Fibroblast of lung (primary cell): ENCODE measurements around the gene PAM16. TPM values are rescaled to one million over a fixed set of nuclear protein-coding genes. Genes with fewer than 3 reads are reported as not detected.

Experiments
- DNase-seq, 2 donors: peaks; one replicate each; pipeline versions ENCODE4 v3.0.0 to v3.0.0-alpha.2; 2010; ENCODE audit warnings: low read depth in 2 of 2
- H2AFZ ChIP-seq: 2 replicates; pipeline ENCODE4 v1.5.1; 2012; ENCODE audit warnings: low read length, control low read depth, inconsistent platforms
- H3K27ac ChIP-seq: 2 replicates; pipeline ENCODE4 v1.5.1; 2011; ENCODE audit warnings: low read length, control low read depth; ENCODE audit not compliant: insufficient read depth
- H3K27me3 ChIP-seq: 2 replicates; pipeline ENCODE4 v1.5.1; 2011; ENCODE audit warnings: mild to moderate bottlenecking, low read length; ENCODE audit not compliant: control insufficient read depth, insufficient read depth
- H3K36me3 ChIP-seq: 2 replicates; pipeline ENCODE4 v1.5.1; 2011; ENCODE audit warnings: low read length; ENCODE audit not compliant: control insufficient read depth, insufficient read depth
- H3K4me1 ChIP-seq: 2 replicates; pipeline ENCODE4 v1.5.1; 2011; ENCODE audit warnings: low read length; ENCODE audit not compliant: control insufficient read depth, insufficient read depth; ENCODE audit errors: extremely low read depth
- H3K4me2 ChIP-seq: 2 replicates; pipeline ENCODE4 v1.5.1; 2011; ENCODE audit warnings: low read length, control low read depth; ENCODE audit not compliant: insufficient read depth; ENCODE audit errors: extremely low read depth
- H3K4me3 ChIP-seq, 4 experiments: fragments of 200-600 bp in 1 of 4; sonication (generic) in 1 of 4; replicated peaks in 1 of 4; 2 replicates each; pipeline ENCODE4 v1.5.1; 2011 to 2016; ENCODE audit warnings: low read length in 4 of 4, low read depth in 3 of 4, mild to moderate bottlenecking in 3 of 4, control low read depth in 2 of 4, inconsistent platforms in 1 of 4, mixed read lengths in 1 of 4; ENCODE audit not compliant: insufficient read depth in 1 of 4; ENCODE audit errors: control extremely low read depth in 1 of 4
- H3K79me2 ChIP-seq: 2 replicates; pipeline ENCODE4 v1.5.1; 2012; ENCODE audit warnings: mild to moderate bottlenecking, low read length, inconsistent platforms; ENCODE audit not compliant: control insufficient read depth, insufficient read depth
- H3K9ac ChIP-seq: 2 replicates; pipeline ENCODE4 v1.5.1; 2011; ENCODE audit warnings: mild to moderate bottlenecking, low read length, control low read depth; ENCODE audit not compliant: insufficient read depth
- H3K9me3 ChIP-seq: 2 replicates; pipeline ENCODE4 v1.5.1; 2012; ENCODE audit warnings: low read depth, low read length; ENCODE audit not compliant: control insufficient read depth, insufficient read depth
- H4K20me1 ChIP-seq: 2 replicates; pipeline ENCODE4 v1.5.1; 2011; ENCODE audit warnings: low read length; ENCODE audit not compliant: control insufficient read depth, insufficient read depth; ENCODE audit errors: extremely low read depth
- CTCF ChIP-seq, 2 donors: IDR thresholded peaks in 1 of 2; conservative IDR thresholded peaks in 1 of 2; 1 replicate in 1 of 2; 2 replicates in 1 of 2; pipeline ENCODE4 v1.5.1; 2011 to 2012; ENCODE audit warnings: low read length in 2 of 2, control low read depth in 1 of 2, inconsistent platforms in 1 of 2, low read depth in 1 of 2, mild to moderate bottlenecking in 1 of 2
- EZH2 ChIP-seq: IDR thresholded peaks from 2 replicates; pipeline ENCODE4 v1.5.1; 2012; ENCODE audit warnings: low read length, control low read depth, mild to moderate bottlenecking; ENCODE audit errors: missing control alignments
- polyA plus RNA-seq, 2 donors: library from polyadenylated mRNA; depleted of rRNA in 1 of 2; stranded (reverse) in 1 of 2; unstranded in 1 of 2; fragments of >200 nt; gene quantifications; 2 replicates each; pipeline ENCODE4 v1.2.1, GENCODE V29; 2011 to 2012; ENCODE audit warnings: missing spikeins in 1 of 2
- total RNA-seq: library from RNA; depleted of rRNA; stranded (reverse); fragments of >200 nt; gene quantifications from 2 replicates; pipeline ENCODE4 v1.2.1, GENCODE V29; 2014

PAM16 gene
- total and polyA plus RNA-seq, 2 donors (not counting 1 experiment from before 2014, with no cell fraction given), result 14.8 to 34.3 TPM

GRCh38 chr16:4332623-4333307 is 18.4 kb downstream of the PAM16 start:
- DNase-seq, result no peak
- Histone ChIP-seq H3K4me2 (no peak overlapping the region), H3K9ac (no peak overlapping the region), H3K79me2 (peaks cover 50% of the 10 kb centered on the region), H4K20me1 (no peaks in the 10 kb centered on the region), H3K9me3 (no peaks in the 10 kb centered on the region), H3K27ac (no peak overlapping the region), H3K36me3 (peaks cover 27% of the 10 kb centered on the region), H3K4me1 (peaks cover 15% of the 10 kb centered on the region), H3K4me3 (no peak overlapping the region), H2AFZ (no peak overlapping the region), H3K27me3 (no peaks in the 10 kb centered on the region)
- TF ChIP-seq CTCF (conservative IDR thresholded peaks at IDR 0.05 in 1 of 2, IDR thresholded peaks at IDR 0.05 in 1 of 2; ENCODE audit: low read depth in 1 of 2, low read length in 2 of 2) (no peak), EZH2 (no peak)

DNA sequence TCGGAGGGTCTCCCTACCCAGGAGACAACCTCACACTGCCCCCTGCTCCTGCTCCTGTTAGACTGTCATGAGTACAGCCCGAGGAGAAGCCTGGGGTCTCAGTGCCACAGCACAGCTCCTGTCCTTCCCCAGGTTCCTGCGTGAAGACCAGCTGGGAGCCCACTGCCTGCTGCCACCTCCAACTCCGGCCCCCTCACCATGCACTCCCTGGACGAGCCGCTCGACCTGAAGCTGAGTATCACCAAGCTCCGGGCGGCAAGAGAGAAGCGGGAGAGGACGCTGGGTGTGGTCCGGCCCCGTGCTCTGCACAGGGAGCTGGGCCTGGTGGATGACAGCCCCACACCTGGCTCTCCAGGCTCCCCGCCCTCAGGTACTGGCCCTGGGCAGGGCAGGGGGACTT is 19.0 kb downstream of the PAM16 start:
- Histone ChIP-seq H2AFZ (no peak overlapping the region), H3K4me2 (no peak overlapping the region), H4K20me1 (no peaks in the 10 kb centered on the region), H3K36me3 (peaks cover 20% of the 10 kb centered on the region), H3K27ac (no peak overlapping the region), H3K4me3 (no peak overlapping the region), H3K79me2 (peaks cover 53% of the 10 kb centered on the region), H3K27me3 (no peaks in the 10 kb centered on the region), H3K4me1 (peaks cover 18% of the 10 kb centered on the region), H3K9me3 (no peaks in the 10 kb centered on the region), H3K9ac (no peak overlapping the region)
- TF ChIP-seq CTCF (conservative IDR thresholded peaks at IDR 0.05 in 1 of 2, IDR thresholded peaks at IDR 0.05 in 1 of 2; ENCODE audit: low read depth in 1 of 2, low read length in 2 of 2) (no peak), EZH2 (no peak)
- no peak for DNase-seq

DNA sequence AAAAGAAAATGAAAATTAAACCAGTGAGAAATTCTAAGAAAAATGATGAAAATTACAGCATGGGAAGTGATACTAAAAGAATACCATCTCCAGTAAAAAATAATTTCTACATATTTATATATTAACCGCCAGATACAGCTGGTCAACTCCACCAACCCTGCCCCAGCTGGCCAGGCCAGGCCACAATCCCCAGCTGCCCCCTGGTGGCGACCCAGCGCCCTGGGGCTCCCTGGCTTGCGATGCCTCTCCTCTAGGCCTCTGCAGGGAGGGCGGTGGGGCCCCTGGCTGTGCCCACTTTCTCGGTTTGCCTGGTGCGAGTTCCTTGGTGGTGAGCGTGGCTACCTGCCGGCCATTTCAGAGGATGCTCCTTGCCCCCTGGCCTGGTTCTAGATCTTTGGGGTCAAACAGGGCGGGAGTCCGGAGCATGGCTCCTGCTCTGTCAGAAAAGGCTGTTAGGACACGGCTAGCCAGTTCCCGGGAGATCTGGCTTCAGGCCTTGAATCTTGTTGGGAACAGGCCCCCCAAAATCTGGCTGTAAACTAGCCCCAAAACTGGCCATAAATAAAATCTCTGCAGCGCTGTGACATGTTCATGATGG is 20.7 kb downstream of the PAM16 start:
- H3K4me2 ChIP-seq, result peak overlapping the region; percentile 8
- TF ChIP-seq CTCF (conservative IDR thresholded peaks at IDR 0.05 in 1 of 2, IDR thresholded peaks at IDR 0.05 in 1 of 2; ENCODE audit: low read depth in 1 of 2, low read length in 2 of 2) (peak; percentile 97), EZH2 (no peak)
- no peak overlapping the region for H3K9ac ChIP-seq
- peaks cover 19% of the 10 kb centered on the region for H3K4me1 ChIP-seq
- H3K27ac ChIP-seq, result no peak overlapping the region
- H3K79me2 ChIP-seq, result peaks cover 65% of the 10 kb centered on the region
- no peaks in the 10 kb centered on the region for H3K9me3 ChIP-seq
- no peak overlapping the region for H3K4me3 ChIP-seq
- peaks cover 15% of the 10 kb centered on the region for H3K36me3 ChIP-seq
- H2AFZ ChIP-seq, result no peak overlapping the region
- H4K20me1 ChIP-seq, result no peaks in the 10 kb centered on the region
- DNase-seq, result peak; percentile 40 to 76
- H3K27me3 ChIP-seq, result no peaks in the 10 kb centered on the region
